Stimulated activated CD4-positive, alpha-beta T cell treated with anti-CD3 and anti-CD28 coated beads, Interleukin-15, amount 100 ng/mL, for 48 hours (primary cell): ENCODE results near the gene NEAT1.

Experiments used
- DNase-seq, 2 donors: peaks; one replicate each; pipeline ENCODE4 v3.0.0-alpha.2; 2020; ENCODE audit warnings: low read depth in 2 of 2

NEAT1 gene

DNA sequence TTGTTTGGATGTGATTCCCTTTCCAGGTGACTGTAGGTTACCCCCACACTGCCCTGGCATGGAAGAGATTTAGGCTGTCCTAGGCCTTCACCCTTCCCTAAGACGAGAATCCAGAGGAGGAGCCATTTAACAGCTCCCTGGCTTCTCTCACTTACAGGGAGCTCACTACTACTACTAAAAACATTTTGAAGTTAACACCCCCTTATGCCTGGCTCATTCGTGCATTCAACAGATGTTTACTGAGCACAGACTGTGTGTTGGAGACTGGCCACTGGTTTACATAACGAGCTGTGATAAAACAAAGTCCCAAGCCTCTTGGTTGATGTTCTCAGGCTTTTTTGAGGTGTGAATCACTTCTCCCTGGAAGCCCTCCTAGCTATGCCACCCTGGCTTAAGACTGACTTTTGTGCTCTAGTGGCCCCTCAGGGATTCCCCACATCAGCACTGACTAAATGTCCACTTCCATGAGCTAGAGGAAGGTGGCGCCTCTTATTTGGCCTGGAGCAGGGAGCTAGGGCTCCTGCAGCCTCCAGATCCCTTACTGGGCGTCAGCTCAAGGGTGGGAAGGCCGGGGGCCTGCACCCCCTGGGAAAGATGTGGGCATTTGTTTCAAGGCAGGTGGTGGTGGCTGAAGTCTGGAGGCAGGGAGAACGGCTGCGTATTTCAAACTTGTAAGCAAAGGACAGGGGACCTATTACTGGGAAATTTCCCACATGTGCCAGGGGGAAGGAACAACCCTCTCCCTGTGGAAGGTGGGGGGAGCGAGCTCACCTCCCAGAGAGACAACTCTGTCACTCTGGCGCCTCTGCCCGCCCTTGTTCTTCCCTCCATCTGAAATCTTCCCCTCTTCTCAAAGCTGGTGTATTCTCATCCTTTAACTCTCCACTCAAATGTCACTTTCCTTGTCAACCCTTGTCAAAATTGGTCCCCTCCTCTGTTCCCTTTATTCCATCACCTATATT lies 56.9 kb downstream of the NEAT1 start:
- no peak for DNase-seq

DNA sequence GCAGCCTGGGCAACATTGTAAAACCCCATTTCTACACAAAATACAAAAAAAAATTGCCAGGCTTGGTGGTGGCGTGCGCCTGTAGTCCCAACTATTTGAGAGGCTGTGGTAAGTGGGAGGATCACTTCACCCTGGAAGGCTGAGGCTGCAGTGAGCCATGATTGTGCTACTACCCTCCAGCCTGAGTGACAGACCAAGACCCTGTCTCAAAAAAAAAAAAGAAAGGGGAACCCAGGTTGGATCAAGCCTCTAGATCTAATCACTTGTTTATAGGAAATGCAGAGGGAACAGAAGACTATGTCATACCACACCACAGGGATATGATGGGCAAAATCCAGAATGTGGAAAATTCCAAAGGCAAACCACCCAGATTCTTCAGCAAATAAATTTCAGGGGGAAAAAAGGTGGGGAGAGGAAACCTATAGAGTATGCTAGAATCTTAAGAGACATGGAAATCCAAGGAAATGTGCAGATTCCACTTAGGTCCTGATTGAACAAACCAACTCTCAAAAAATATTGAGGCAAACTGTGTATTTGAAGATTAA lies 59.8 kb downstream of the NEAT1 start:
- no peak for DNase-seq

DNA sequence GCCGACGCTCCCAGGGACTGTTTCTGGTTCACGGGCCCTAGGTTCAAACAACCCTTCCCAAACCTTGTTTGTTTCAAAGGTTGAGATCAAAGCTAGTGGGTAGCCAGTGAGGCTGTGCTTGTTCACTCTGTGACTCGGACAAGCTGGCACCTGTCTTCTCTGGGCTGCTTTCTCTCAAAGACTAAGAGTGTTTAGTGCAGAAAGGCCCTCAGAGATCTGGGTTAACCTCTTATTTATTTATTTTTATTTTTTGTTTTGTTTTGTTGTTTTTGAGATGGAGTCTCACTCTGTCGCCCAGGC lies 63.3 kb downstream of the NEAT1 start:
- no peak for DNase-seq

DNA sequence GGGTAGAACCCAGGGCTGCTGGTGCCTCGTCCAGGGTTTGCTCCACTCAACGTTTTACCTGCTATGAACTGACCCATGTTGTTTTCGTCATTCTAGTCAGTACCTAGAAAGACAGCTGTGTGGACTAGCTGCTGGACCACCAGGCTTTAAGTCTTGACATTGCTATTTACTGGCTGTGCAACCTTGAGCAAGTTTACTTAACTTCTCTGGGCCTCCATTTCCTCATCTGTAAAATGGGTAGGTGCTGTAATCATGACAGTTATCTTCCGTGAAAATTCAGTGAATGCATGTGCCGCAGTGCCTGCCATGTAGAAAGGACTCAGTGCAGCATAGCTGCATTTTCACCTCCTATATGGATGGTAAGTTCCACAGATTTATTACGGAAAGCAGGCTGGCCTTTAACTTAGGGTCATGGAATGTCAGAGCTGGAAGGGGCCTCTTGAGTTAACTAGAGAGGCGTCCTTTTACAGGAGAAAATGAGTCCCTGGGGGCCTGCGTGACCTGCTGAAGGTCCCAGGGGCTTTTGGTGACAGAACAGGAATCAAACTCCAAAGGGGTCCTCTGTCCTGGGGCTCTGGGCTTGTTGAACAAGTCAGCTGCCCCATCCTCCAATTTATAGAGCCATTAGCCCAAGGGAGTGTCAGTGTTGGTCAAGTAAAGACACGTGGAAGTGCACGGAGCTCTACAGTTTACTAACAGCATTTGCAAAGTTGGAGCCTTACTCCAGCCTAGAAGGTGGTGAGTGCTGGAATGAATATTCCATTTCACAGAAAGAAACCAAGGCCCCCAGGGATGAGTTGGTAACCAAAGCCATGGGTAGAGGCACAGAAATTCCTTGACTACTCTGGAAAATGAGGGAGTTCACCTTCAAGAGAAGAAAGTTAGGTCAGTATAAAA lies 64.2 kb downstream of the NEAT1 start:
- no peak for DNase-seq

DNA sequence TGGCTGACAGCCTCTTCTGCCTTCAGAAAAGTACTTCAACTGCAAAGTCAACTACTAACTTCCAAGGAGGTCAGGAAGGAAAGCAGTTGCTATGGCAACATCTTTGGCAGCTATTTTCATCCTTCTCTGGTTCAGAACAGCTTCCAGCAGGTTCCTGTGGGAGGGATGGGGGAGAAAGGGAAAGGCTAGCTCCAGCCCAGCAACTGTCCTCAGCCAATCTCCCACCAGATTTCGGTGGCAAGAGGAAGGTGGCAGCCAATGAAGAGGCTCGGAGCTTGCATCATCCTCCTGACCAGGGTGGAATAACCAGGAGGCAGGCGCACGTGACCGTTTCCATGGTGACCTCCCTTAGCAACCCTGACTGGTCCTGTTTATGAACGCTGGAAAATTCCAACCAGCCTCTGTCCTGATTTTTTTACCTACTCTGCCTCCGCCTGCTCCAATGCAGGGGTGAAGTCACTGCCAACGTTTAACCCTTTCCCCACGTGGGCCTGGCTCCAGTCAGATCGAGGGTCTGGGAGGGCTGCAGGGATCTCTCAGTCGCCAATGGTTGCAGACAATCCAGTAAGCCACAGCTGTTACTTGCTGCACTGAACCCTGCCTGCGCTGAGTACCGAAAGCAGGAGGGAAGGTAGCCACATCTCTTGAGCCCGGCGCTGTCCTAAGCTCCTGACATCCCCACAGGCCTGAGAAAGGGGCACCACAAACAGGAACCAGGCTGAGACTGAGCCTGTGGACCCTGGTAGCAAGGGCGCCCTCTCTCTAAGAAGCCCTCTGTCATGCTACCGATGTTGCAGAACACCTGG lies 65.1 kb downstream of the NEAT1 start:
- DNase-seq: no peak

DNA sequence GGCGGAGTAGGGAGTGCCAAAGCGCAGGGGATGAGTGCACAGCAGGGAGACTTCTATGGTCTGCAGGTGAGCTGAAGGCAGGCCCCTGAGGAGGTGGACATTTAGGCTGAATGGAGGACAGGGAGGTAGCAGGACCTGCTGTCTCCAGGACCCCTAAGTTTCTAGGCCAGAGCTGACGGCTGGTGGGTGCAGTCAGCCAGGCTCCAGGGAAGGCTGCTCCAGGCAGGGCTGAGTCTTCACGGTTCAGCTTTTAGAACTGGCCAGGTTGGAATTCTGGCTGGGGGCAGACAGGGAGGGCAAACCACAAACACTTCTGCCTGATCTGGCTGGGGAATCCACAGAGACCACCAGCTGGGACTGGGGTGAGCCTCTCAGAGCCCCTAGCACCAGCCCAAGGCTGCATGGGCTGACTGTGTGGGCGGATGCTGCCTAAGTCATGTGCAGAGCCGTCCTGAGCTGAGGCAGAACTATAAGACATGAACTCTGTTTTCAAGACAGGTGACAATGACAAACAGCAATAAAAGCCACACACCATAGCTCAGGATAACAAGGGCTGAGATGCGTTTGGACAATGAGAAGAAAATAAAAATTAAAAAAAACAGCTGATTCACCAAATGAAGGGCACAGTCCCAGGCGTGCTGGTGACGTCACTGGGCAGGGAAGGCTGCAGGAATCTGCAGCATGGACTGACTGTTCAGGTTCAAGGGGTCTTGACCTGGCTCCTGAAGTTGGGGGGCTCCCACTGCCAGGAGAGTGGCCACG lies 65.9 kb downstream of the NEAT1 start:
- DNase-seq: no peak

DNA sequence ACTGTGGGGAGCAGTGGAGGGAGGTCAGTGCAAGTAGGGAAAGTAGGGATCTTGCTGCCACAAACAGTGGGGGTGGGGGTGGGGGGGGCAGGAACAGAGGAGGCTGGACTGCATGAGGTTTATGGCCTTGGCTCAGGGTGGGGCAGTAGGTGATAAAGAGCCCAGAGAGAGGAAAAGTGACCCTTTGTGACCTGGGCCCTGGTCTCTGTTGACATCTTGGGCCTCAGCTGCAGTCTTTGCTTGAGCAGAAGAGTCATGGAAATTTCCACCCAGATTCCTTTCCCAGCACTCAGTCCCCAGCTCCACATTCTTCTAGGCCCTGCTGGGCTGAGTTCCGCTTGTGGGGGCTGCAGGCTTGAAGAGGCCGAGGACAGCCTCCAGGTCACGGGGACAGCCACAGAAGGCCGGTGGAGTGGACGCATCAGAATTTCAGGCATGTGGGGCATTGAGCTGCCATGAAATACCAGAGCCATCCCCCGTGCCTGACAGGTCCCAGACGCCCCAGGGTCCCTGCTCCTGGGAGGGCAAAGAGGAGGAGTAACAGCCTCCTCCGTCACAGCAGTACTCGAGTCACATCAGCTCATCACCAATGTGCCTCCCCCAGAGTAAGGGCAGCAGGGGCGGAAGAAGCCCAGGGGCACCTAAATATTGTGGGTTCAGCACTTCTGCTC lies 66.6 kb downstream of the NEAT1 start:
- DNase-seq: no peak

DNA sequence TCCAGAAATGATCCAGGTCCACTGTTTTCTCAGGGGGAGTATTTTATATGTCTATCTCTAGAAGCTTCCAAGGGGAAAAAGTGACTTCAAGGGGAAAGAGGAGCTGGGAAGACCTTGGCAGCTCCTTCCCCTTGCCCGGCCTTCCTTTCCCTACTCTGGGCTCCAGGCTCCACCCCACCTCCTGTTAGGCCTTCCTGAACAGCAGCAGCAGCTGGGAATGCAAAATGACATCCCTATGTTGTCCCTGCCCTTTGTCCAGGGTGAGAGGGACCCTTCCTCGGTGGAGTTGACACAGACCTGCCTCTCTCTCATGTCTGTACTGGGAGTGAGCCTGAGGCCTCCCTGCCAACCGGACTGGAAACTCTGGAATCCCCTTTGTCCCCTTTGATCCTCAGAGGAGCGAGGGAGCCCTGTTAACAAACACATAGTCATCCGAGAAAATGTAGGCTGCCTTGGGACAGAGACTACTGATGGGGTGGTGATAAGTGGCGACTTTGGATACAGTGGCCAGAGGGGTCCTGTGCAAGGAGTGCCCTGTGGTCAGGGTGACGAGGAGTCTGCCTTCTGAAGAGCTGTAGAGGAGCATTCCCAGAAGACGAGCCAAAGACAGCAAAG lies 67.2 kb downstream of the NEAT1 start:
- no peak for DNase-seq

DNA sequence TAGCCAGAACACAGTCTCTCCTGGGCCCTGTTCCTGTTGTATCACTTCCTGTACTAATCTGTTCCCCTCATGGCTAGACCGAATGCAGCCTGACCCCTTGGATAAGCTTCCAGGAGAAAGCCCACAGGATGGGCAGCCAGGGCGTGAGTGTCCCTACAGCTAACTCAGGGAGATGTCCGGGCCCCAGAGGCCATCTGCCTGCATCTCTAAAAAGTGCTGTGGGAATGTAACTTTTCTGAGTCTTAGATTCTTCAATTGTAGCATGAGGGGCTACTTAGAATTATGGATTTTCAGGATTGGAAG lies 68.5 kb downstream of the NEAT1 start:
- no peak for DNase-seq

DNA sequence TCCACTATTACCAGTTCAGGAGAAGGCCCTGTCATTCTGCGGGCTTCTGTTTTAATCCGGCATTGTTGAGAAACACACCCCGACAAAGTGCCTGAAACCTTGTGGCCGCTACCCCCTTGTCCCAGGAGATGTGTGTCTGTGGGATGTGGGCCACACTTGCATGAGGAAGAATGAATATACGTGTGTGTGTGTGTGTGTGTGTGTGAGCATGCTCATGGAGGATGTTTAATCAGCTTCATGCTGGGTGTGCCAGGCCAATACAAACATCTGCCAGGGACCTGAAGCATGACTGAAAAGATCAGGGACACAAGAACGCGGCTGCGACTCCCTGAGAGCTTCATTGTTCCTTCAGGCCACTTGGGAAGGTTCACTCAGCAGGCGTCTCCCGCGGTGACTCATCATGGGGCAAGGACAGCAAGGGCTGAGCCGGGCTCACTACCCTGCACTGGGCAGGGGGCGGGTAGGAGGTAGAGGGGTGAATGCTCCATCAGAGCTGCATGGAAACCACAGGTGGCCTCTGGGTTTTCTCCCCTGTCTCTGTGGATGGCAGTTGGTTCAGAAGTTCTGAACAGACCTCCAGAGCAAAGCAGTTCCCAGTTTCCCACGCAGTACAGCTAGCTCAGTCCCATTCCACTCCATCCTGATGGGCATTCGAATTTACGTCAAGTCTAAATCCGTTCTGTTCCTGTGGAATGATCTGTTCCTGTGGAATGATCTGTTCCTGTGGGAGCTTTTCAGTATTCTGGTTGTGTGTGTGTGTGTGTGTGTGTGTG lies 69.2 kb downstream of the NEAT1 start:
- DNase-seq: no peak

DNA sequence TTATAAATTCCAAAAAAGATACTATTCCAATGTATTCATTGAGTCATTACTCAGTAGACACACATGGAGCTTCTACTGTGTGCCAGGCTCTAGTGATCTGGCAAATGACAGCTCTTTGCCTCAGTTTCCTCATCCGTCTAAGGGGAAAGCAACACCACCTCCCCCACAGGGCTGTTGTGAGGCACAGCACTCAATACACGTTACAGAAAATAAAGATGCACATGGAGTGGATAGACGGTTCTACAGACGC lies 69.7 kb downstream of the NEAT1 start:
- DNase-seq: no peak

DNA sequence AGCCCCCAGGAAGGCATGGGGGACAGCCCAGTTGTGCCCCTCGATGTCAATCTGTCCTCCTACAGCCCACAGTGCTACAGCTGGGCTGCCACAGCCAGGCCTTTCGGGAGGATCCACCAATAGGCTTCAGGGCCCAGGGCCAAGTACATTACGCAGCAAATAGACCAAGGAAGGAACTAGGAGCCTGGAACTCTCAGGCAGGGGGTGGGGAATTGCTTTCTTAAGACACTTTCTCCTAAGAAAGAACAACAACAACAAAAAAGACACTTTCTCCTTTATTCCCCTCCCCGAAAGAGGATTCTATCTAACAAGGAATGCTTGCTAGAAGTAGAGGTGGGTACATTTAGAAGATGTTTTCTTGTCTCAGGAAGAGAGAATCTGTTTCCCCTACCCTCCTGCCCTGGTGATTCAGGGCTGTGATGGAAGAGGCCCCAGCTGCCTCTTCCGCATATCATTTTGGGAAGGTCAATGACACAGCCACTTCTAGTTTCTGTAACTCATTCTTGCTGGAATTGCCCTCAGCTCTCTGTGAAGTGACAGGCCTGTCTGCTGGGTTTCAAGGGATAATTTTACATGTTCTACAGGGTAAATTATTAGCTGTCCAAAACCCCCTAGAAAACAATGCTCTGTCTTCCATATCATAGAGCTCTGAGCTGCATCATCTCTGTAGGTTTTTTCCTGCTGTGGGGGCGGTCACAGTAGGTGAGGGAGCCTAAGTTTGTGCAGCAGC lies 70.2 kb downstream of the NEAT1 start:
- no peak for DNase-seq

DNA sequence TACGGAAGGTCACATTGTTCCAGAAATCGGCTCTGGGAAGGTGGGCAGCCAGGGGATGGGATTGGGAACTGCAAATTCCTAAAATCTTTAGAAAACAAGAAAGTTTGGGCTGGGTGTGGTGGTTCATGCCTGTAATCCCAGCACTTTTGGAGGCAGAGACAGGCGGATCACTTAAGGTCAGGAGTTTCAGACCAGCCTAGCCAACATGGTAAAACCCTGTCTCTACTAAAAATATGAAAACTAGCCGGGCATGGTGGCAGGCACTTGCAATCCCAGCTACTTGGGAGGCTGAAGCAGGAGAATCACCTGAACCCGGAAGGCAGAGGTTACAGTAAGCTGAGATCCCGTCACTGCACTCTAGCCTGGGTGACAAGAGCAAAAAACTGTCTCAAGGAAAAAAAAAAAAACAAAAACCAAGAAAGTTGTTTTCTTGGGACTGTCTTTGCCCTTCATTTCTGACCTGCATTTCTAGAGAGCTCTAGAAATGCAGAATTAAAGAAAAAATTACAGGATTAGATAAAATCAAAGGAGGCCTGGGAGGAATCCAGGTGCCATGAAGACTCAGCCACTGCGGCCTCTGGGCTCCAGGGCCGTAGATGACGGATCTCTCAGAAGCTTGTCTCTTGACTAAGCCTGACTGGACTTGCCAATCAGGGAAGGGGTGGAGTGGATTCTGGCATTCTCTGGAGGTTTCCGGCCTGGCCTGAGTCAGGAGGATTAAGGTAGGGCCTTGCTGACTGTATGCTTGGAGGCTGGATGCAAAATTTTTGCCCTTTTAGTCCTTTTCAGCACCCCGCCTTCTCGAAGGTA lies 71.0 kb downstream of the NEAT1 start:
- DNase-seq: no peak
